NOMO-1 treated with dmso at 0.1 percent for 144 hours (cell line): ENCODE results near the gene EHBP1.

Experiments
- DNase-seq: peaks from one replicate; lab custom pipeline; 2025; ENCODE audit not compliant: unreplicated experiment; lab: John Stamatoyannopoulos, UW

The EHBP1 gene

GRCh38 chr2:62939735-62940491 lies 234.4 kb downstream of the EHBP1 start:
- no peak for DNase-seq

- DNase-seq, result no peak
These were observed 235.2 kb downstream of the EHBP1 start for GRCh38 chr2:62940697-62941096.

GRCh38 chr2:62941413-62941812 lies 235.9 kb downstream of the EHBP1 start:
- no peak for DNase-seq

- DNase-seq, result no peak
These were observed 238.8 kb downstream of the EHBP1 start for GRCh38 chr2:62944362-62944761.

GRCh38 chr2:62947403-62947802 lies 241.9 kb downstream of the EHBP1 start:
- no peak for DNase-seq

- DNase-seq, result no peak
These were observed 251.1 kb downstream of the EHBP1 start for GRCh38 chr2:62956651-62957050.

GRCh38 chr2:62958206-62958605 lies 252.7 kb downstream of the EHBP1 start:
- no peak for DNase-seq

- DNase-seq, result no peak
These were observed 258.5 kb downstream of the EHBP1 start for GRCh38 chr2:62964050-62964449.

GRCh38 chr2:62964671-62965070 lies 259.2 kb downstream of the EHBP1 start:
- DNase-seq, result no peak

GRCh38 chr2:62966991-62967390 lies 261.5 kb downstream of the EHBP1 start:
- no peak for DNase-seq

GRCh38 chr2:62968168-62968567 lies 262.7 kb downstream of the EHBP1 start:
- DNase-seq, result no peak

- no peak for DNase-seq
These were observed 263.2 kb downstream of the EHBP1 start for GRCh38 chr2:62968668-62969067.

GRCh38 chr2:62971936-62972335 lies 266.4 kb downstream of the EHBP1 start:
- no peak for DNase-seq

GRCh38 chr2:62972601-62973000 lies 267.1 kb downstream of the EHBP1 start:
- no peak for DNase-seq

- no peak for DNase-seq
These were observed 269.5 kb downstream of the EHBP1 start for GRCh38 chr2:62974999-62975398.

- no peak for DNase-seq
These were observed 286.1 kb downstream of the EHBP1 start for GRCh38 chr2:62991605-62992004.

- no peak for DNase-seq
These were observed 287.0 kb downstream of the EHBP1 start for GRCh38 chr2:62992561-62992960.

GRCh38 chr2:62994206-62994605 lies 288.7 kb downstream of the EHBP1 start:
- no peak for DNase-seq

GRCh38 chr2:62996534-62997186 lies 291.1 kb downstream of the EHBP1 start:
- no peak for DNase-seq

- no peak for DNase-seq
These were observed 293.4 kb downstream of the EHBP1 start for GRCh38 chr2:62998949-62999348.

- no peak for DNase-seq
These were observed 294.4 kb downstream of the EHBP1 start for GRCh38 chr2:62999905-63000304.

- DNase-seq, result no peak
These were observed 295.3 kb downstream of the EHBP1 start for GRCh38 chr2:63000801-63001200.

- no peak for DNase-seq
These were observed 296.1 kb downstream of the EHBP1 start for GRCh38 chr2:63001576-63001975.
